ENCODE data around the gene OR2A14.
"Not testable (repeated sequence)": the region's sequence is repeated elsewhere in the genome, so short reads cannot be mapped to it uniquely, and the experiment has no call there.

OR2A14 gene, protein sequence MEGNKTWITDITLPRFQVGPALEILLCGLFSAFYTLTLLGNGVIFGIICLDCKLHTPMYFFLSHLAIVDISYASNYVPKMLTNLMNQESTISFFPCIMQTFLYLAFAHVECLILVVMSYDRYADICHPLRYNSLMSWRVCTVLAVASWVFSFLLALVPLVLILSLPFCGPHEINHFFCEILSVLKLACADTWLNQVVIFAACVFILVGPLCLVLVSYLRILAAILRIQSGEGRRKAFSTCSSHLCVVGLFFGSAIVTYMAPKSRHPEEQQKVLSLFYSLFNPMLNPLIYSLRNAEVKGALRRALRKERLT
- long read RNA-seq, donor 1: 0 reads
- long read RNA-seq, donor 2: 0 reads
- long read RNA-seq, donor 3: 0 reads
- long read RNA-seq, donor 4: 0 reads
- long read RNA-seq, donor 5: 0 reads
- long read RNA-seq, donor 6: 0 reads
- long read RNA-seq, donor 7: 0 reads
- long read RNA-seq, donor 8: 0 reads

DNA sequence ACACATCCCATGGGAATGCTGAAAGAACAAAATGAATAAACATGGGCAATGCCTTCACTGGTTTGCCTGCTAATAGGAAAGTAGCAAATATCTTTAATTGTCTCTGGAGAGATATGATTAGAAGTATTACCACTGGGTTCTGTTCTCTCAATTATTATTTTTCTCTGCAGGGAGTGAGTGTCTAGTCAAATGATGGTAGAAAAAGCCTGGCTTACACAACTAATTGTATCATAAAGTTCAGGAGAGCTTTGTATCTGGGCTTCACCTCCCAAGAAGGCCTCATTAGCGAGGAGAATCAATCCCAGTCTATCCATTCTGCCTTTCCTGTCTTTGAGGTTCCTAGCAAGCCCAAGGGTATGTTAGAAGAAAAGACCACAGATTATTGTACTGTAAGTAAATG lies at the start of gene OR2A14:
TSS of gene OR2A14 (plus strand) at position 301 of the 400 bp plus-strand sequence. CDS start 5,937 bp downstream, outside the sequence.
- DNase-seq: no peak

DNA sequence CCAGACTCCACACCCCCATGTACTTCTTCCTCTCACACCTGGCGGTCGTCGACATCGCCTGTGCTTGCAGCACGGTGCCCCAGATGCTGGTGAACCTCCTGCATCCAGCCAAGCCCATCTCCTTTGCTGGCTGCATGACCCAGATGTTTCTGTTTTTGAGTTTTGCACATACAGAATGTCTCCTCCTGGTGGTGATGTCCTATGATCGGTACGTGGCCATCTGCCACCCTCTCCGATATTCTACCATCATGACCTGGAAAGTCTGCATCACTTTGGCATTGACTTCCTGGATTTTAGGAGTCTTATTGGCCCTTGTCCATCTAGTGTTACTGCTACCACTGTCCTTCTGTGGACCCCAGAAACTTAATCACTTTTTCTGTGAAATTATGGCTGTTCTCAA lies 48.6 kb upstream of the OR2A14 start:
- no peak for DNase-seq

DNA sequence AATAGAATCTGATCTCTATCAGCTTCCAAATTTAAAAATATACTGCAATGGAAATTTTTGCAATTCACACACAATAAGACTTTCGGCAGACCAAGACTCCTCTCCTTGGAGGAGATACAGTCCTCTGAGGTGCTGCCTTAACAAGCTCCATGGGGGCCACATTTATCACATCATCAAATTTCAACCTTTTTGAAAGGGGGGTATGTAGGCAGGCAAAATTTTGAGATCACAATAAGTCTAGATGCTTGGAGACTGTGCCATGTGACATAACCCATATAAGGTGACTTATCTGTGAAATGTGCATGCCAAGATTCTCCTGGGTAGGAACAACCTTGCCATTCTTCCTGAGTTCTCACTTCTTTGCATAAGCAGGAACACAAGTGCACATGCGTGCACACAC lies 37.0 kb upstream of the OR2A14 start, which contains the start of gene OR2A12:
TSS of gene OR2A12 (plus strand) at position 301 of the 400 bp plus-strand sequence. CDS start 8,830 bp downstream, outside the sequence.
- no peak for DNase-seq

DNA sequence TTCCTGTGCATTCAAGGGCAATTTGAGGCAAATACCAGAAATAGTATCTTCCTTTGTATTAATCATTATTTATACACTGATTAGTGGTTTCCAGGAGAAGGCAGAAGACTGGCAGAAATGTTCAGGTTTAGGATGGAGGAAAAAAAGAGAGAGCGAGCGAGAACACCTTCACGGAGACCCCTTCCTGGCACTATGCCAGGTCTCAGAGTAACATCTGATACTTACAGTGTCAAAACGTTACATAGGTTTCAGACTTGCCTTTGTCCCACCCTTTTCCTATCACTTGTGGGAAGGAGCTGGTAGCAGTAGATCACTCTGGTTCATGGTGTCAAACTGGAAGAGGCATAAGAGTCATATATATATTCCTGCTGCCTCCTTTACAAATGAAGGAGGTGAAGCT lies 36.2 kb upstream of the OR2A14 start:
- no peak for DNase-seq

DNA sequence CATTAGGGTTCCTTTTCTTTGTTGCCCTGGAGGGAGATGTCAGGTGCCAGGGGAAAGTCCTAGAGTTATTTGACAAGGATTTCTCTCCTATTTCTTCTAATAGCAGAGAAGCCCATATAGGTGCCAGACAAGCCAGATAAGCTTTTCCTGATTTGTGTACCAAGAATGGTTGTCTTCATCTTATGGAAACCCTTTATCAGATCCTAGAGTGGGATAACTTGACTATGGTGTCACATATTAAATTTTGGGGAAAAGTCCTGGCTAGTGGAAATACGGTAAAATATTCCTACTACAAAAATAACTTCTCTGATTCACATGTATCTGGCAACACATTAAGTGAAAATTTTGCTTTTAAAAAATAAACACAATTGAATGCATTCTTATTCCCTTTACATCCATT lies 35.7 kb upstream of the OR2A14 start:
- DNase-seq: no peak

DNA sequence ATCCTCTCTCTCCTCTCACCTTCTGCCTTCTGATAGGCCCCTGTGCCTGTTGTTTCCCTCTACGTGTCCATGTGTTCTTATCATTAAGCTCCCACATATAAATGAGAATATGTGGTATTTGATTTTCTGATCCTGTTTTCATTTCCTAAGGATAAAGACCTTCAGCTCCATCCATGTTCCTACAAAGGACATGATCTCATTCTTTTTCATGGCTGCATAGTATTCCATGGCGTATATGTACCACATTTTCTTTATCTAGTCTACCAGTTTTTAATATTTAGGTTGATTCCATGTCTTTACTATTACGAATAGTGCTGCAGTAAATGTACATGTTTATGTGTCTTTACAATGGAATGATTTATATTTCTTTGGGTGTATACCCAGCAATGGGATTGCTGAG lies 32.3 kb upstream of the OR2A14 start:
- DNase-seq: no peak

DNA sequence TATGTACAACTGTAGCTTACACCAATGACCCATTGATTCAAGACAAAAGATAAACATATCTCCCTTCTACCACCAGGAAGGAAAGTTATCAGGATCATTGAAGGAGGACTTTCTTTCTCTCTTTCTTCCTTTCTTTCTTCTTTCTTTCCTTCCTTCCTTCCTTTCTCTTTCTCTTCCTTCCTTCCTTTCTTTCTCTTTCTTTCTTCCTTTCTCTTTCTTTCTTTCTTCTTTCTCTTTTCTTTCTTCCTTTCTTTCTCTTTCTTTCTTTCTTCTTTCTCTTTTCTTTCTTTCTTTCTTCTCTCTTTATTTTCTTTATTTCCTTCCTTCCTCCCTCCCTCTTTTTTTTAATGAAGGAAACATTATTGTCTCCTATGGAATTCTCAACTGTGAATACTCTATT lies 24.2 kb upstream of the OR2A14 start:
- no peak for DNase-seq

DNA sequence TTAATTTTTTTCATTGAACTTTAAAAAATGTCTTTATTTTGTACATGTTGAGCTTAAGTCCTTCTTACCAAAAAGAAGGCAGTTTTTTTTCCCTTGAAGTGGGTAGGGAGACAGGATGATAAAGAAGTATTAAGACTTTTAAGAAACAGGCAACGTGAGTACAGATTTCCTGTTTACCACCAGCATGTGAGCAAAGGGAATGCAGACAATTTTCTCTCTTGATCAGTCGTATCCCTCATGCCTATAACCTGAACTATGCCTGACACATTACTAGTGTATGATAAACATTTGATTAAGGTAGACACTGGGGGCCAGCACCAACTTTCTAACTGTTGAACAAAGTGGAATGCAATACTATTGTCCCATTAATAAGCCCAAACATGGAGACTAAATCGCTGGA lies 22.4 kb upstream of the OR2A14 start:
- no peak for DNase-seq

DNA sequence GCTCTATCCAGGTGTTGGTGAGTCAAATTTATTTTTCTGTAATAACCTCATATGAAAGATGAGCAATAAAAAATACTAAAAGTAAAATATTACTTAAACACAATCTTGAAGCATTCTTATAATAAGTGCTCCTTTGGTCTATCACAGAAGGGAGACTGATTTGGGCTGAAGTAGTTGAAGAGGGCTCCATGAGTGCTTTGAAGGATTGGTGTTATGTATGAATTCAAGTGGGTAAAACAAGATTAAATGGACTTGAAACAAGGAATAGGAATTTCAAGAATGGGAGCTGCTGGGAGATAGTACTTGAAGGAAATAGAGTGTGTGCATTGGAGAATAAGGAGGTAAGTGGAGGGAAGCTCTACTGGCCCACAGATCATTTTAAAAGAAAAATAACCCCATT lies 20.9 kb upstream of the OR2A14 start:
- DNase-seq: no peak

DNA sequence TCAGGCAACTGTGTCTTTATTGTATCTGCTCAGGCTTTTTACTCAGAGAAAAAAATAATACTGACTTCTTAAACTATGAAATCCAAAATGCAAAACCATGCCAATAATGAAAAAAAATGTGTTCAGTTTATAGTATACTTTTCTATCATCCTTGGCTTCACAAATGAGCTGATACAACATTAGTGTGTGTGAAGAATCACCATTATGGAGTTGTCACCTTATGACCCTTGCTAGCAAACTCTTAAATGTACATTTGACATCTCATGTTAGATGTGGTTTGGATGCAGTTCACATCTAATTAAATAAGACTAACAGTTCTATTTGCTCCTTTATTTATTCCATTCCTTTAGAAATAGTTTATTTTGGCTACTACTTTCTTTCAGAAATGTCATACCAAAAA lies 17.8 kb upstream of the OR2A14 start:
- DNase-seq: no peak

DNA sequence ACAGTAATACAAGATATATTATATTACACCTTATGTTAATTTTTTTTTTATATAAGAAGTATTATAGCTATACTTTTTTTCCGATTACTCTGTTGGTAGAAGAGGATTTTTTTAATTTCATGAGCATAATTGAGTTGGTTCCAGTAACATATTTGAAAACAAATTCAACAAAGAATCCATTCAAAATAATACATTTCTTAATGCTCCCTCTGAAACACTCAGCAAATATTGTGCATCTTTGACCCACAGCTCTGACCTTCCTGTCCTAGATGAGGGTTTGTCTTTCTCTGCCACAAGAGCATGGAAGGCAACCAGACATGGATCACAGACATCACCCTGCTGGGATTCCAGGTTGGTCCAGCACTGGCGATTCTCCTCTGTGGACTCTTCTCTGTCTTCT lies 13.7 kb upstream of the OR2A14 start, which contains the start of gene OR2A2:
TSS of gene OR2A2 (plus strand) at position 301 of the 400 bp plus-strand sequence. CDS start at position 301, 0 bp downstream.
- no peak for DNase-seq

DNA sequence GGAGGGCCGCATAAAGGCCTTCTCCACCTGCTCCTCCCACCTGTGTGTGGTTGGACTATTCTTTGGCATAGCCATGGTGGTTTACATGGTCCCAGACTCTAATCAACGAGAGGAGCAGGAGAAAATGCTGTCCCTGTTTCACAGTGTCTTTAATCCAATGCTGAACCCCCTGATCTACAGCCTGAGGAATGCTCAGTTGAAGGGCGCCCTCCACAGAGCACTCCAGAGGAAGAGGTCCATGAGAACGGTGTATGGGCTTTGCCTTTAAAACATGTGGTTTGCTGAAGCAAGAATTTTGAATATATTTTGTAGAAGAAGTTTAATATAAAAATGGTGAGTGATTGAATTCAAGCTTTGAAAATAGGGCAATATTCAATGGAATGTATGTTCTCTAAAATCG lies 12.7 kb upstream of the OR2A14 start:
- no peak for DNase-seq

DNA sequence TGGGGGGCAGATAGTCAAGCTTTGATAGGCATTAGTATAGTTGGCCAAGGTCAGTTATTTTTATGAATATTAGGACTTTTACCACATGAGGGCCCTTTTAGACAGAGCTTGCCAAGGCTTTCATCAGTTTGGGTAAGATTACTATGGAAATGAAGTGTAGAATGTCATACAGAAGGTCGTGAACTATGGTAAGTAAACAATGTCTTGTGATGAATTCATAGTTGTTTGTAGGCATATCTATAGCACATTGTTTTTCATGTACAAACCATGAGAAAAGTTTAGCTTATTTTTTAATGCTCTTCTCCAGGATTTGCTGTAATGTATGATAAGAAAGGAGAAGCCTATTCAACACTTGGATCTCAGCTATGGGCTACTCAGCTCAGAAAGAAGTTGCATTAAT lies 9.3 kb upstream of the OR2A14 start:
- DNase-seq: no peak

DNA sequence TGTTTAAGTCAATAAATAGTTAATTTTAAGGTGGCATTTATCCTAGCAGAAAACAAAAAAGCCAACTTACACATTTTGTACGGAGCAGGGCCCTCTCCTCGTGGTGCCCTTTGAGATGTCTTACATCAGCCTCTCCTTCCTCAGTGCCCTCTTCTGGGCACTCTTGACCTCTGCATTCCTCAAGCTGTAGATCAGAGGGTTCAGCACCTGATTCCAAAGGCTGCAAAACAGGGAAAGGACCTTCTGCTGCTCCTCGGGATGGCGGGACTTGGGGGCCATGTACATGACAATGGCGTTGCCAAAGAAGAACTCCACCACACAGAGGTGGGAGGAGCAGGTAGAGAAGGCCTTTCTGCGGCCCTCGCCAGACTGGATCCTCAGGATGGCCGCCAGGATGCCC lies 4.6 kb upstream of the OR2A14 start:
- DNase-seq: no peak

DNA sequence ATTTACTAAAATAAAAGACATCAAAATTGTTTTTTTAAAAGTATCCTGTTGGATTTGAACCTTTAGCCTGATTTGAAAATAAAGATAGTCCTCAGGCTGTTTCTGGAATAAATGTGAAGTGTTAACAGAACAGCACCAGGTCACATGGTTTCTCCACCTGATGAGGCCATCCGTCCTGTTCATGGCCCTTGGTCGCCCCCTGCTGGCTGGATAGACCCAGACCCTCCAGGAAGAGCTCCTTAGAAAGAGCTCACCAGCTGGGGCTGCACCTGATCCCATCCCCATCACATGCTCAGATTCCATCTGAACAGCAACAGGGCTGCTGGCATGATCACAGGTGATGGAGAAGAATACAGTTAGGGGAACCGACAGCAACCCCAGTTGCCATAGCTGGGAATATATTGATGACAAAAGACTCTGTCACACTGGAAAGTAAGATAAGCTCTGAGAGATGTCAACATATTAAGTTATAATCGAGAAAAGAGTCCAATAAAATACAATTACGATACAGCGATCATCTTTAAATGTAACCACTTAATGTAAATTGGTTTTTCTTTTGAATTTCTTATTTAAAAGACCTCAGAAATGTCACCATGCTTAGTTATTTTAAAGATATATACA lies 4.8 kb downstream of the OR2A14 start:
- no peak for DNase-seq

DNA sequence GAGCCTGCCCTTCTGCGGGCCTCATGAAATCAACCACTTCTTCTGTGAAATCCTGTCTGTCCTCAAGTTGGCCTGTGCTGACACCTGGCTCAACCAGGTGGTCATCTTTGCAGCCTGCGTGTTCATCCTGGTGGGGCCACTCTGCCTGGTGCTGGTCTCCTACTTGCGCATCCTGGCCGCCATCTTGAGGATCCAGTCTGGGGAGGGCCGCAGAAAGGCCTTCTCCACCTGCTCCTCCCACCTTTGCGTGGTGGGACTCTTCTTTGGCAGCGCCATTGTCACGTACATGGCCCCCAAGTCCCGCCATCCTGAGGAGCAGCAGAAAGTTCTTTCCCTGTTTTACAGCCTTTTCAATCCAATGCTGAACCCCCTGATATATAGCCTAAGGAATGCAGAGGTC lies 6.6 kb downstream of the OR2A14 start:
- not testable (repeated sequence) for DNase-seq

DNA sequence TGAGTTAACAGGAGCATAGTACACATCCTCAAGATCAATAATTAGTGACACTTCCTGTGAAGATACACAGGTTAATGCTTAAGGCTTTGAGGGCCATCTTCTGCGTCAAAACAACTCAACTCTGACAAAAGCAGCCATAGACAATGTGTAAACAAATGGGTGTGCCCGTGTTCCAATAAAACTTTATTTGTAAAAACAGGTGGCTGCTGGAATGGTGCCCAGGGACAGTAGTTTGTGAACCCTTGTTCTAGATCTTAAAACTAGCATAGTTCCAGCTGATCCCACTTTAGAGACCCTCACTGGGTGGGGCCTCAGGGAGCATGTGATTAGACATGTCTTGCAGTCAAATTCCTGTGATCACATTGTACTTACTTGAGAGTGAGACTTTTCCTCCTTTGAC lies 7.8 kb downstream of the OR2A14 start:
- DNase-seq: no peak

DNA sequence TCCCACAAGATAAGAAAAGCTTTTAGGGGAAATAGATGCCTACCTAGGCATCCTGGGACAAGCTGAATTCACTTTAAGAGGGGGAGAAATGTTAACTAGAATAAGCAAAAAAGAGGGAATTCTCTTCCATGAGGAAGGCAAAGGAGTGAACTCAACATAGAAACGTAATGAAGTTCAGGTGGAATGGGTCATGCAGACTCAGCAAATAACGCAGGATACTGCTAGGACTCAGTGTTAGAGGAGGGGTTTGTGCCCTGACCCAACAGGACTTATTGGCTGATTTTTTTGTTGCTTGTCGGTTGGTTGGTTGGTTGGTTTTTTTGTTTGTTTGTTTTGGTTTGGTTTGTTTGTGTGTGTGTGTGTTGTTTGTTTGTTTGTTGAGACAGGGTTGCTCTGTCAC lies 9.3 kb downstream of the OR2A14 start:
- DNase-seq: no peak

DNA sequence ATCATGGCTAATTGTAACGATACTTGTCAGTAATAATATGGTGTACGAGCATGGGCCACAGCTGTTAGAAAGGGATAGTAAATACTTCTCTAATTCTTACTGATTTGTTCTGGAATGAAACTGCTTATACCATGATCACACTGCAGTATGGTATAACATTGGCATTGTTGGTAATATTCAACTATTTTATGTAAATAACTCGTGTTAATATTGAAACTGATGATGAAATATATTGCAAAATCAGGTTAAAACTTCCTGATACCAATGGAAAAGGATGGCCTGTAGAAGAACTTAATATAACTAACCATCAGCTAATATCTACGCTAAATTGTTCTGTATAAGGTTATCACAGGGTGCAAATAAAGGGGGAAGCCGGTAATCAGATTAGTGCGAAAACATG lies 10.3 kb downstream of the OR2A14 start:
- no peak for DNase-seq

DNA sequence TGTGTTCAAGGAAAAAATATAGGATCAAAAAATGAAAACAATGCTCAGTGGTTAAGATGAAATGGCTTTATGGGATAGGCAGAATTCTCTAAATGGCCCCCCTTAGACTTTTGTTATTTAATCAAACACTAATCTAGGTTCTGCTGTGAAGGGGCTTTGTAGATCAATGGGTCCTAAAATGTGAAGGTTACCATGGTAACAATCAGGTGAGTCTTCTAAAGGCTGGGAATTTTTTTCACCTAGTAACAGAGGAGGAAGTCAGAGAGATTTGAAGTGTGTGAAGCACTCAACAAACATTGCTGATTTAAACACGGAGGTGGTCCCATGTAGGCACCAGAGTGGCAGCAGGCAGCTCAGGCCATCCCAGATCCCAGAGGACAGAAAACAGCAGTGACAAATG lies 11.1 kb downstream of the OR2A14 start:
- no peak for DNase-seq

DNA sequence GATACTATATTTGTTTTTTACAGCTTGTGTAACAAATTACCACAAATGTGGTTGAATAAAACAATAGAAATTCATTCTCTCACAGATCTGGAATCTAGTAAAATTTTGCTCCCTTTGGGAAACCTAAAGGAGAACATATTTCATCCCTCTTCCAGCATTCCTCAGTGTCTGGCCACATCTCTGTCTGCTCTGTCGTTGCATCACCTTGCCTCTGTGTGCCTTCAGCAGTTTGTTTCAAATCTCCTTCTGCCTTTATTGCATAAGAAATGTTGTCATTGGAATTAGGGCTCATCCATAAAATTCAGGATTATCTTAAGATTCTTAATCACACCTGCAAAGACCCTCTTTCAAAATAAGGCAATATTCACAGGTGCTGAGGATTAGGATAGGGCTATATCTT lies 14.5 kb downstream of the OR2A14 start:
- DNase-seq: no peak

DNA sequence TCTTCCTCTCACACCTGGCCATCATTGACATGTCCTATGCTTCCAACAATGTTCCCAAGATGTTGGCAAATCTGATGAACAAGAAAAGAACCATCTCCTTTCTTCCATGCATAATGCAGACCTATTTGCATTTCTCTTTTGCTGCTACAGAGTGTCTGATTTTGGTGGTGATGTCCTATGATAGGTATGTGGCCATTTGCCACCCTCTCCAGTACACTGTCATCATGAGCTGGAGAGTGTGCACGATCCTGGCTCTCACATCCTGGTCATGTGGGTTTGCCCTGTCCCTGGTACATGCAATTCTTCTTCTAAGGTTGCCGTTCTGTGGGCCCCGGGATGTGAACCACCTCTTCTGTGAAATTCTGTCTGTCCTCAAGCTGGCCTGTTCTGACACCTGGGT lies 19.2 kb downstream of the OR2A14 start:
- no peak for DNase-seq

DNA sequence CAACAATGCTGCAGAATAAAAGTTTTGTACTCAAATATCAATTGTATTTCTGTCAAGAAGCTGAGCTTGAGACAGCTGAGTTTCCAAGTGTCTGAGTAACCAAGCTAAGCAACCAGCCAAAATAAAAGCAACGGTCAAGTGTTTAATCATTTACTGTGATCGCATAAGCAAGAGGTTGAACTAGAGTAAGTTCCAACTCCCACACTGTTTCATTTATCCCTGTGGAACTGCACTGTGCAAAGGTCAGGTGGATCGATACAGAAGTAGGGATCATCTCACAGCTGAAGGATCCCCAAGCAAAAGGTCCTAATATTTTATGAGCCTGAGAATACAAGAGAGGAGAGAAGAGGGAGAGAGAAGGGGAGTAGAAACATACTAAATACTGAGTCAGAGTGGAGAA lies 21.4 kb downstream of the OR2A14 start:
- DNase-seq: no peak

Measured in right kidney (tissue), 9 donors.